BLaER1 treated with 17β-estradiol and CSF1 and Interleukin-3, amounts not matched to agents 10 nM and 100 nM (cell line): ENCODE measurements around the gene CERS6.
"Not testable (repeated sequence)": the region's sequence is repeated elsewhere in the genome, so short reads cannot be mapped to it uniquely, and the experiment has no call there.

Experiments
- H3K27ac ChIP-seq, 11 experiments: shearing (Covaris generic); formaldehyde crosslinking; 2 replicates each; pipeline ENCODE4 v1.8.1; 2022
- H3K27me3 ChIP-seq, 11 experiments: shearing (Covaris generic); formaldehyde crosslinking; 2 replicates each; pipeline ENCODE4 v1.8.1; 2022
- H3K36me3 ChIP-seq, 11 experiments: shearing (Covaris generic); formaldehyde crosslinking; 2 replicates each; pipeline ENCODE4 v1.8.1; 2022
- H3K4me1 ChIP-seq, 10 experiments: shearing (Covaris generic); formaldehyde crosslinking; 2 replicates each; pipeline ENCODE4 v1.8.1; 2022
- H3K4me2 ChIP-seq, 11 experiments: shearing (Covaris generic); formaldehyde crosslinking; 2 replicates each; pipeline ENCODE4 v1.8.1; 2022
- H3K4me3 ChIP-seq, 10 experiments: shearing (Covaris generic); formaldehyde crosslinking; 2 replicates each; pipeline ENCODE4 v1.8.1; 2022
- H3K9ac ChIP-seq, 11 experiments: shearing (Covaris generic); formaldehyde crosslinking; 2 replicates each; pipeline ENCODE4 v1.8.1; 2022
- H3K9me3 ChIP-seq, 11 experiments: shearing (Covaris generic); formaldehyde crosslinking; replicated peaks in 1 of 11; 2 replicates each; pipeline ENCODE4 v1.8.1; 2022
- H4K20me1 ChIP-seq, 11 experiments: shearing (Covaris generic); formaldehyde crosslinking; 2 replicates each; pipeline ENCODE4 v1.8.1; 2022
- Cebpa-rat ChIP-seq, 11 experiments: shearing (Covaris generic); IDR thresholded peaks; 2 replicates each; pipeline ENCODE4 v1.8.1; 2022

CERS6 gene

DNA sequence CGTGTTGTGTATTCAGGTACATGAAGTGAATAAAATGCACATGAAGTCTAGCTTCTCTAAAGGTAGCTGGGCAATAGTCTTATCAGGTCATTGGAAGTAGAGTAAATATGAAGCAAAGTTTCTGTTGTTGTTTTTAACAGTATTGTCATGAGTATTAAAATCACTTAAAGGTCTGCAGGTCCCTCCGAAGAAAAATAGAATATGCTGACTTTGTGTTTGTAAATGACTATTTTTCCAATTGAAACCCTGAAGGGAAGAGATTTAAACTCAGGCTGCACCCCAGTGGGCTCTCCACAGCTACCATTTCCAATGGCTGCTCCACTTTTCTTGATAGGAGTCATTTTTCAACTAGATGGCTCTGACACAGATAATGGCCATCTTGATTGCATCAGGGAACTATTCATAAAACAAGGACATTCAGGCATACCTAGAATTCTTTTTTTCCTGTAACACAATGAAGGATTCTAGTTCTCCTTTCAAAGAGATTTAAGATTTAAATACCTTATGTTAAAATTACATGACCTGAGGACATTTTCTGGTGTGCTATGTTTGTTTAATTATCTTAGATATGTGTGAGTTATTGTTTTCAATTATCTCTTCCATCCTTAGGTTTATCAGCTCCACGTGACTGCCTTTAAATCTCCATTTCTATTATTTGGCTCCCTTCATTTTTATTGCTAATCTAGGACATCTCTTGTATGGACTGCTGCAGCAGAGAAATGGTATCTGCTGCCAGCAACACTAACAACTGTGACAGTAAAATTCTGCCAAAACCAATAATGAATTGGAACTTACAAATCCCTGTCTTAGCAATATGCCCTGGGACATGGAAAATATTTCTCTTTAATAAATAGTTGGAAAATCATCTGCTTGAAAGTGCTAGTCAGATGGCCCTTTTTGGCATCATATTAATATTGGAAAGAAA, 197.2 kb downstream of the CERS6 start:
- H3K36me3 ChIP-seq: peaks cover 19 to 35% (median 28%) of the 10 kb centered on the region in 11 experiments; a peak in 21 of 22 replicates
- H3K4me2 ChIP-seq: no peak overlapping the region
- no peak overlapping the region for H3K27ac ChIP-seq
- H4K20me1 ChIP-seq: peaks cover 0 to 34% (median 0%) of the 10 kb centered on the region in 11 experiments; a peak in 10 of 22 replicates
- H3K4me3 ChIP-seq: no peak overlapping the region
- no peak overlapping the region for H3K9ac ChIP-seq
- TF ChIP-seq Cebpa-rat (IDR thresholded peaks at IDR 0.05): no peak
- H3K27me3 ChIP-seq: no peaks in the 10 kb centered on the region
- H3K9me3 ChIP-seq: peaks cover 10 to 34% (median 23%) of the 10 kb centered on the region in 11 experiments; a peak in 19 of 22 replicates
- peaks cover 0 to 34% (median 9%) of the 10 kb centered on the region in 10 experiments; a peak in 15 of 20 replicates for H3K4me1 ChIP-seq

DNA sequence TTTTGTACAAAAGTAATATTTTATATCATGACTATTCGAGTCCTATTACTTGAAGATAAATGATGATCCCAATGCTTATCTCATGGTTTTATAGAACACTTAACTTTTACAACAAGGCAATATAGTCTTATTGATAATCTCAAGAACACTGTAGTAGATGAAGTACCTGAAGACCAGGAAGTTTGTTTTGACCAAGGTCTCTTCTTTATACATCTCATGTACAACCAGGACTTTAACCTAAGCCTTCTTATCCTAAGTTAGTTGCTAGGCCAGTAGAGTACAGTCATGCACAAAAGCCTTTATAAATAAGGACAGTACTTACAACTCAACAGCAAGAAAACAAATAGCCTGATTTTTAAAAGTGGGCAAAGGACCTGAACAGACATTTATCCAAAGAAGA, 198.6 kb downstream of the CERS6 start:
- Histone ChIP-seq H3K4me3 (no peak overlapping the region), H3K4me1 (peaks cover 0 to 20% (median 0%) of the 10 kb centered on the region in 10 experiments; a peak in 6 of 20 replicates), H3K27me3 (no peaks in the 10 kb centered on the region), H3K9me3 (peaks cover 10 to 34% (median 23%) of the 10 kb centered on the region in 11 experiments; a peak in 19 of 22 replicates), H4K20me1 (peaks cover 0 to 25% (median 0%) of the 10 kb centered on the region in 11 experiments; a peak in 7 of 22 replicates), H3K4me2 (no peak overlapping the region), H3K36me3 (peaks cover 19 to 40% (median 28%) of the 10 kb centered on the region in 11 experiments; a peak in 21 of 22 replicates), H3K27ac (no peak overlapping the region), H3K9ac (no peak overlapping the region)
- no peak for TF ChIP-seq Cebpa-rat (IDR thresholded peaks at IDR 0.05)

DNA sequence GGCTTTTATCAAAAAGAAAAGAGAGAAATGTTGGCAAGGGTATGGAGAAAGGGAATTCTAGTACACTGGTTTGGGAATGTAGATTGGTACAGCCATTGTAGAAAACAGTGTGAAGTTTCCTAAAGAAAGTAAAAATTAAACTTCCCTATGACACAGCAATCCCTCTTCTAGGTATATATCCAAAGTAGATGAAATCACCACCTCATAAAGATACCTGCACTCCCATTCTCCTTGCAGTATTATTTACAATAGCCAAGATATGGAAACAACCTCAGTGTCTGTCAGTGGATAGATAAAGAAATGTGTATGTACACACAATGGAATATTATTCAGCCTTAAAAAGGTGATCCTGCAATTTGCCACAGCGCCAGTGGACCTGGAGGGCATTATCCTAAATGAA, 199.1 kb downstream of the CERS6 start:
- Histone ChIP-seq H3K9ac (no peak overlapping the region), H4K20me1 (peaks cover 0 to 22% (median 0%) of the 10 kb centered on the region in 11 experiments; a peak in 7 of 22 replicates), H3K4me1 (peaks cover 0 to 15% (median 0%) of the 10 kb centered on the region in 10 experiments; a peak in 6 of 20 replicates), H3K27me3 (no peaks in the 10 kb centered on the region), H3K9me3 (peaks cover 10 to 34% (median 23%) of the 10 kb centered on the region in 11 experiments; a peak in 19 of 22 replicates), H3K4me3 (no peak overlapping the region), H3K4me2 (no peak overlapping the region), H3K27ac (no peak overlapping the region), H3K36me3 (peaks cover 19 to 40% (median 25%) of the 10 kb centered on the region in 11 experiments; a peak in 21 of 22 replicates)
- no peak for TF ChIP-seq Cebpa-rat (IDR thresholded peaks at IDR 0.05)

DNA sequence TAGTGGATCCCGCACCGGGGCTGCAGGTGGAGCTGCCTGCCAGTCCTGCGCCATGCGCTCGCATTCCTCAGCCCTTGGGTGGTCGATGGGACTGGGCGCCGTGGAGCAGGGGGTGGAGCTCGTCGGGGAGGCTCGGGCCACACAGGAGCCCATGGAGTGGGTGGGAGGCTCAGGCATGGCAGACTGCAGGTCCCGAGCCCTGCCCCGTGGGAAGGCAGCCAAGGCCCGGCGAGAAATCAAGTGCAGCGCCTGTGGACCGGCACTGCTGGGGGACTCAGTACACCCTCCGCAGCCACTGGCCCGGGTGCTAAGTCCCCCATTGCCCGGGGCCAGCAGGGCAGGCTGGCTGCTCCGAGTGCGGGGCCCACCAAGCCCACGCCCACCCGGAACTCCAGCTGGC, 201.3 kb downstream of the CERS6 start:
- not testable (repeated sequence) for H3K4me2 ChIP-seq, H3K27me3 ChIP-seq, H3K4me3 ChIP-seq, H3K27ac ChIP-seq, H3K4me1 ChIP-seq, H3K9ac ChIP-seq
- Histone ChIP-seq H3K9me3 (peaks cover 10 to 29% (median 23%) of the 10 kb centered on the region in 11 experiments; a peak in 19 of 22 replicates), H4K20me1 (peaks cover 0 to 11% (median 0%) of the 10 kb centered on the region in 11 experiments; a peak in 7 of 22 replicates), H3K36me3 (peaks cover 19 to 40% (median 24%) of the 10 kb centered on the region in 11 experiments; a peak in 21 of 22 replicates)

DNA sequence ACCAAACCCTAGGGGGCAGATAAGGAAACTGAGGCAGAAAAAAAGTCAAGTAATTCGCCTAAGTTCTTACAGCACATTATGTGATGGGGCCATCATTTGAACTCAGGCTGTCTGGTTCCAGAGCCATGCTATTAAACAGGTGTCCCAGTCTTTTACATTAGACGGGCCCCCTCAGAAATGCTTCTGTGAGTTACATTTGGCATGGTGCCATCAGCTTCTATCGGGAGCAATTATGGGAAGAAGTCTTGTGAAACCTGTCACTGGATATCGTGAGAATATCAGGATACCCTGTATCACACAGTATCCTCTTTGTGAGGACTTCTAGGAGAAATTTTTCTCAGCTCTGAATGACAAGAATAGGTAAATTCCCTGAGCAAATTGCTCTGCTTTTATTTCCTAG, 202.6 kb downstream of the CERS6 start:
- Histone ChIP-seq H3K9me3 (peaks cover 10 to 26% (median 23%) of the 10 kb centered on the region in 11 experiments; a peak in 19 of 22 replicates), H4K20me1 (peaks cover 0 to 11% (median 0%) of the 10 kb centered on the region in 11 experiments; a peak in 7 of 22 replicates), H3K27me3 (no peaks in the 10 kb centered on the region), H3K9ac (no peak overlapping the region), H3K4me2 (no peak overlapping the region), H3K4me3 (no peak overlapping the region), H3K36me3 (peaks cover 19 to 36% (median 24%) of the 10 kb centered on the region in 11 experiments; a peak in 21 of 22 replicates), H3K27ac (no peak overlapping the region), H3K4me1 (peaks cover 0 to under 1% (median 0%) of the 10 kb centered on the region in 10 experiments; a peak in 1 of 20 replicates)
- TF ChIP-seq Cebpa-rat (IDR thresholded peaks at IDR 0.05): no peak

DNA sequence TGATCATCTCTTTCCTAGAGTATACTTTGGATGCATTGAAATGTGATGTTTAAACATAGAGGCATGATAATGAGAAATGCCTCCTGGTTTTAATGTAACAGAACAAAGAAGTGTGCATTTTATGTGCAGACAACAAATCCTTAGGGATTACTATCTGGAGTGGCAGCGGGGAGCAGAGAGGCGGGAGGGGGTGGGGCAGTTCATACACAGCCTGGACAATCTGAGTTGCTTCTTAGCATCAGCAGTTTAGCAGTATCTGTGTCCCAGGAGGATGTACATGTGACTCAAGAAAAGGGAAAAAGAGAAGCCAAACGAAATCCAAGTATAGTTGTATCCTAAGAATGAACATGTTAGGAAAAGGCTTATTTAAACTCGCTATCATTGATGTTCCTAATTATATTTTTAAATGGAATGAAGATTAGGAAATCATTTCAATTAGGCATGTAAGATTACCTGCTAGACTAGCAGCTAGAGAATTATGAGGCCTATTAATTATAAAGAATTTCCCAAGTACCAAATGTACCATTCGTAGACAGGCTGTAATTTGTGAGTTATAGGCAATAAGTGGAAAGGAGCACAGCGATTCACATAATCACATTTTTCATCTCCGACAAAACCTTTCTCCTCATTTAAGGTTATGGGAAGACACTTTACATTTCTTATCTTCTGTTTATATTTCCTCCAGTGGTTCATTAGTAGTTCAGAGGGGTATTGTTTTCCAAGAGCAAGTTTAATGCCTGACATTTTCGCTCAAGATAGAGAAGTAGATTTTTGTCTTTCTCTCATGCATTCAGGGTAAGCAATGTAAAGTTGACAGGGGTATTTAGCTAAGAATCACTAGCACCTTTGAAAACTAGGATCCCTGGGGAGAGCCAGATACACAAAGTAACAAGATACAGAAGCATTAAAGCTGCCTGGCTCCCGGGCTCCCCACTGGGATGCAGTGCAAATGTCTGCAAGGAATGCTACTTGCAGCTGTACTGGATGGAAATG, 205.1 kb downstream of the CERS6 start:
- Histone ChIP-seq H3K4me3 (no peak overlapping the region), H3K4me1 (peaks cover 0 to 5% (median 0%) of the 10 kb centered on the region in 10 experiments; a peak in 2 of 20 replicates), H3K9me3 (peaks cover 0 to 2% (median under 1%) of the 10 kb centered on the region in 11 experiments; a peak in 10 of 22 replicates), H3K27ac (no peak overlapping the region), H3K4me2 (no peak overlapping the region), H3K9ac (no peak overlapping the region), H3K27me3 (no peaks in the 10 kb centered on the region), H4K20me1 (peaks cover 0 to 11% (median 0%) of the 10 kb centered on the region in 11 experiments; a peak in 7 of 22 replicates), H3K36me3 (peaks cover 0 to 22% (median 7%) of the 10 kb centered on the region in 11 experiments; a peak in 16 of 22 replicates)
- TF ChIP-seq Cebpa-rat (IDR thresholded peaks at IDR 0.05): no peak

DNA sequence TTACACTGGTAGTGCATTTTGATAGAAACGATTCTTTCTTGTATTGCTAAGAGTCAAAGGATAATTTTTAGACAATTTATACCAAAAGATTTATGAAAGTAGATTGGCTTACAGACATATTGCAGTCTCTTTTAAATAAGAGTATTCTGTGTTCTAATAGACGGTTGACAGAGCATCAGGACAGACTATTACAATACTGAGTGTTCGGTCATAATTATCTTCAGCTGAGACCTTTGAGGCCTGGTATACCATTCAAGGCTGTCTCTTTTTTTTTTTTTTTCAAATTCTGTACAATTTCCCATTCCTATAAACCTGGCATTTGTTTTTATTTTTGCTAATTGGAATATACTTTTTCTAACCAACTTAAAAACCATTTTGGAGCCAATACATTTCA, 205.8 kb downstream of the CERS6 start:
- no peak for TF ChIP-seq Cebpa-rat (IDR thresholded peaks at IDR 0.05)
- no peak overlapping the region for H3K4me3 ChIP-seq
- peaks cover 0 to 5% (median 0%) of the 10 kb centered on the region in 10 experiments; a peak in 2 of 20 replicates for H3K4me1 ChIP-seq
- H4K20me1 ChIP-seq: peaks cover 0 to 14% (median 1%) of the 10 kb centered on the region in 11 experiments; a peak in 8 of 22 replicates
- no peaks in the 10 kb centered on the region for H3K27me3 ChIP-seq
- no peaks in the 10 kb centered on the region for H3K9me3 ChIP-seq
- peaks cover 0 to 21% (median 7%) of the 10 kb centered on the region in 11 experiments; a peak in 9 of 22 replicates for H3K36me3 ChIP-seq
- H3K27ac ChIP-seq: no peak overlapping the region
- H3K9ac ChIP-seq: no peak overlapping the region
- no peak overlapping the region for H3K4me2 ChIP-seq

DNA sequence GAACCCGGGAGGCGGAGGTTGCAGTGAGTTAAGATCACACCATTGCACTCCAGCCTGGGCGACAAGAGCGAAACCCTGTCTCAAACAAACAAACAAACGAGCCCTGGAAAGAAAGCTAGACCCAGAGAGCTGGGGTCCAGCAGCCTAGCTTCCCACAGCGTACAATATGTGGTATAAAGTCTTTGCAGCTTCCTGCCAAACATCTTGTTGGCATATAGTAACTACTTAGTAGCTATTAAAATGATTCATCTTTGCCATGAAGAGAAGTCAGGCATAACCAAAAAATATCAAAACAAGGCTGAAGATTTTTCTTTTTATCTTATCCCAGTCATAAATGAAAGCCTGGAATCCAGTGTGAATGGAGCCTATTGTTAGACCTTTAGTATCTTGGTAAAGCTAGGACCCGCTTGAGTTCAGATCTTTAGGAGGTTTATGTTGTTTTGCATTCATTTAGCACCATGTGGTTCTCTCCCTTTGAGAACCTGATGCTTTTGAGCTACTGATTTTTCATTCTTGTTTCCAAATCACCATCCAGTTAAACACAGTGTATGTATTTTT, 206.7 kb downstream of the CERS6 start:
- Histone ChIP-seq H3K4me1 (peaks cover 0 to 5% (median 0%) of the 10 kb centered on the region in 10 experiments; a peak in 2 of 20 replicates), H4K20me1 (peaks cover 0 to 14% (median 2%) of the 10 kb centered on the region in 11 experiments; a peak in 8 of 22 replicates), H3K36me3 (peaks cover 0 to 21% (median 9%) of the 10 kb centered on the region in 11 experiments; a peak in 10 of 22 replicates), H3K27ac (no peak overlapping the region), H3K4me3 (no peak overlapping the region), H3K9me3 (no peaks in the 10 kb centered on the region), H3K9ac (no peak overlapping the region), H3K27me3 (no peaks in the 10 kb centered on the region), H3K4me2 (no peak overlapping the region)
- no peak for TF ChIP-seq Cebpa-rat (IDR thresholded peaks at IDR 0.05)
